CD4-positive, alpha-beta memory T cell (primary cell): ENCODE measurements around the gene LMNB1. TPM values are rescaled to one million over a fixed set of nuclear protein-coding genes. Genes with fewer than 3 reads are reported as not detected.
A peak's percentile ranks its signal among the peaks of the same experiment; 100 is the strongest.
"Not testable (repeated sequence)": the region's sequence is repeated elsewhere in the genome, so short reads cannot be mapped to it uniquely, and the experiment has no call there.

ENCODE experiments used
- CTCF ChIA-PET: fragments of 350-600 bp; sonication (Branson Sonifier 250); formaldehyde crosslinking; loops from one replicate; lab custom pipeline; 2021; ENCODE audit warnings: inconsistent platforms; ENCODE audit not compliant: partially characterized antibody; lab: Charles Lee
- POLR2A ChIA-PET: fragments of 350-600 bp; sonication (Branson Sonifier 250); formaldehyde crosslinking; loops from one replicate; lab custom pipeline; 2021; ENCODE audit not compliant: partially characterized antibody; lab: Charles Lee
- DNase-seq, 5 donors: peaks; one replicate each; pipeline versions ENCODE4 v3.0.0 to v3.0.0-alpha.2; 2020 to 2022; ENCODE audit warnings: mixed read lengths in 1 of 5
- H3K27ac ChIP-seq: one replicate; pipeline ENCODE4 v1.7.0; 2013; ENCODE audit warnings: low read depth, low read length
- H3K27me3 ChIP-seq: 2 replicates; pipeline ENCODE4 v1.7.0; 2013; ENCODE audit warnings: mild to moderate bottlenecking, low read length, moderate library complexity; ENCODE audit not compliant: insufficient read depth
- H3K36me3 ChIP-seq: 2 replicates; pipeline ENCODE4 v1.7.0; 2013; ENCODE audit warnings: mild to moderate bottlenecking, low read length, moderate library complexity; ENCODE audit not compliant: insufficient read depth
- H3K4me1 ChIP-seq: 2 replicates; pipeline ENCODE4 v1.7.0; 2013; ENCODE audit warnings: mild to moderate bottlenecking, low read length, moderate library complexity; ENCODE audit not compliant: insufficient read depth
- H3K4me3 ChIP-seq, 2 donors: one replicate each; pipeline ENCODE4 v1.7.0; 2013; ENCODE audit warnings: low read length in 2 of 2, mild to moderate bottlenecking in 1 of 2
- H3K9me3 ChIP-seq, 2 donors: one replicate each; pipeline ENCODE4 v1.7.0; 2013; ENCODE audit warnings: low read length in 2 of 2, control low read depth in 1 of 2; ENCODE audit not compliant: control insufficient read depth in 1 of 2
- H3K27ac Mint-ChIP-seq, 7 donors: one replicate each; pipeline ENCODE4 v1.8.0; 2020 to 2021; ENCODE audit warnings: mixed read lengths in 7 of 7, mild to moderate bottlenecking in 6 of 7, inconsistent platforms in 3 of 7, moderate library complexity in 3 of 7
- H3K27me3 Mint-ChIP-seq, 2 donors: one replicate each; pipeline ENCODE4 v1.8.0; 2020 to 2021; ENCODE audit warnings: mixed read lengths in 2 of 2
- H3K36me3 Mint-ChIP-seq, 2 donors: one replicate each; pipeline ENCODE4 v1.8.0; 2020 to 2021; ENCODE audit warnings: mixed read lengths in 2 of 2, inconsistent platforms in 1 of 2, mild to moderate bottlenecking in 1 of 2
- H3K4me1 Mint-ChIP-seq, 4 donors: one replicate each; pipeline ENCODE4 v1.8.0; 2020 to 2021; ENCODE audit warnings: mixed read lengths in 4 of 4, mild to moderate bottlenecking in 1 of 4
- H3K4me3 Mint-ChIP-seq, 8 donors: one replicate each; pipeline ENCODE4 v1.8.0; 2020 to 2021; ENCODE audit warnings: mixed read lengths in 8 of 8, mild to moderate bottlenecking in 7 of 8, moderate library complexity in 6 of 8, inconsistent platforms in 3 of 8
- H3K9me3 Mint-ChIP-seq, 8 donors: one replicate each; pipeline ENCODE4 v1.8.0; 2020 to 2021; ENCODE audit warnings: mixed read lengths in 8 of 8, mild to moderate bottlenecking in 5 of 8, inconsistent platforms in 3 of 8, moderate library complexity in 1 of 8
- intact Hi-C: fragments of 100-400 bp; cut with micrococcal nuclease; formaldehyde crosslinking; loops from one replicate; pipeline ENCODE4 v1.15.1; 2023
- polyA plus RNA-seq, 2 donors: library from polyadenylated mRNA; unstranded; fragments of 300-500 nt; fragmentation: Illumina TruSeq; gene quantifications; one replicate each; pipeline ENCODE4 v1.2.3, GENCODE V29; 2021
- total RNA-seq, 2 experiments: library from RNA; stranded (reverse); gene quantifications; one replicate each; pipeline ENCODE4 v1.2.3, GENCODE V29; 2021

The LMNB1 gene
- total and polyA plus RNA-seq, 4 experiments from 2014 or later, result 2.0 to 32.3 (median 18.5) TPM

- peak overlapping the region in 1 of 2 donors; percentile 27 for H3K4me3 ChIP-seq
- intact Hi-C loops, result loop anchor here (2.0 kb wide), 1 partner anchor 185 kb away; the partner anchor contains the start of gene MARCHF3
- not testable (repeated sequence) for H3K27me3 Mint-ChIP-seq, H3K27ac ChIP-seq, H3K36me3 Mint-ChIP-seq, H3K36me3 ChIP-seq, H3K9me3 Mint-ChIP-seq, H3K9me3 ChIP-seq, H3K27me3 ChIP-seq
- peaks cover 9 to 32% (median 22%) of the 10 kb centered on the region in 4 donors for H3K4me1 Mint-ChIP-seq
- peak overlapping the region; percentile 72 to 90 (median 87) for H3K27ac Mint-ChIP-seq
- H3K4me1 ChIP-seq, result peaks cover 16% of the 10 kb centered on the region
- H3K4me3 Mint-ChIP-seq, result peak overlapping the region in 7 of 8 donors; percentile 6 to 67 (median 36)
- POLR2A ChIA-PET, result interaction anchor here (0.7 to 1.6 kb wide), 10 partner anchors 8 to 384 kb away, joined by 3 to 16 read pairs (median 4); partner anchors contain the start of genes LMNB1 and MARCHF3
- CTCF ChIA-PET, result interaction anchor here (0.7 to 1.3 kb wide), 5 partner anchors 8 to 647 kb away, joined by 3 to 4 read pairs (median 3); partner anchors contain the start of gene PHAX
- peak in 4 of 5 donors; percentile 41 to 51 (median 48) for DNase-seq
Measured at GRCh38 chr5:126845470-126846070, 68.6 kb downstream of the LMNB1 start.

GRCh38 chr5:126846344-126846743 lies 69.4 kb downstream of the LMNB1 start:
- POLR2A ChIA-PET, result interaction anchor here (1.0 to 1.6 kb wide), 9 partner anchors 9 to 383 kb away, joined by 3 to 16 read pairs (median 4); partner anchors contain the start of genes LMNB1 and MARCHF3

GRCh38 chr5:126846744-126847455 lies 70.0 kb downstream of the LMNB1 start:
- no peak overlapping the region for H3K4me3 ChIP-seq
- no peaks in the 10 kb centered on the region for H3K9me3 Mint-ChIP-seq
- no peaks in the 10 kb centered on the region for H3K36me3 Mint-ChIP-seq
- H3K27ac ChIP-seq, result no peak overlapping the region
- H3K4me3 Mint-ChIP-seq, result no peak overlapping the region
- H3K4me1 ChIP-seq, result peaks cover 30% of the 10 kb centered on the region
- no peaks in the 10 kb centered on the region for H3K27me3 ChIP-seq
- H3K9me3 ChIP-seq, result no peaks in the 10 kb centered on the region
- no peak for DNase-seq
- H3K36me3 ChIP-seq, result no peaks in the 10 kb centered on the region
- H3K27ac Mint-ChIP-seq, result peak overlapping the region in 5 of 7 donors; percentile 65 to 90 (median 72)
- intact Hi-C loops, result no loop called here
- ChIA-PET POLR2A (interaction anchor here (1.5 kb wide), 1 partner anchor 70 kb away, joined by 3 read pairs; the partner anchor contains the start of gene LMNB1), CTCF (no interaction called here)
- no peaks in the 10 kb centered on the region for H3K27me3 Mint-ChIP-seq
- peaks cover 17 to 46% (median 33%) of the 10 kb centered on the region in 4 donors for H3K4me1 Mint-ChIP-seq

More at GRCh38 chr5:126846344-126846743, 69.4 kb downstream of the LMNB1 start:
- Mint-ChIP-seq H3K27ac (peak overlapping the region in 5 of 7 donors; percentile 65 to 90 (median 87)), H3K4me1 (peaks cover 12 to 40% (median 28%) of the 10 kb centered on the region in 4 donors), H3K36me3 (no peaks in the 10 kb centered on the region), H3K4me3 (peak overlapping the region in 1 of 8 donors; percentile 52), H3K9me3 (no peaks in the 10 kb centered on the region), H3K27me3 (no peaks in the 10 kb centered on the region)
- H3K9me3 ChIP-seq, result no peaks in the 10 kb centered on the region
- H3K27ac ChIP-seq, result no peak overlapping the region
- intact Hi-C loops, result no loop called here
- H3K36me3 ChIP-seq, result no peaks in the 10 kb centered on the region
- peaks cover 24% of the 10 kb centered on the region for H3K4me1 ChIP-seq
- DNase-seq, result no peak
- CTCF ChIA-PET, result interaction anchor here (1.1 to 1.3 kb wide), 4 partner anchors 7 to 646 kb away, joined by 3 to 4 read pairs (median 3); no protein-coding TSS in a partner anchor
- no peak overlapping the region for H3K4me3 ChIP-seq
- no peaks in the 10 kb centered on the region for H3K27me3 ChIP-seq

GRCh38 chr5:126847456-126847820 lies 70.5 kb downstream of the LMNB1 start:
- Mint-ChIP-seq H3K27me3 (no peaks in the 10 kb centered on the region), H3K36me3 (no peaks in the 10 kb centered on the region), H3K4me3 (no peak overlapping the region), H3K9me3 (no peaks in the 10 kb centered on the region), H3K4me1 (peaks cover 23 to 51% (median 39%) of the 10 kb centered on the region in 4 donors), H3K27ac (peak overlapping the region in 2 of 7 donors; percentile 44 to 83)
- DNase-seq, result no peak
- Histone ChIP-seq H3K27ac (no peak overlapping the region), H3K36me3 (no peaks in the 10 kb centered on the region), H3K4me1 (peaks cover 35% of the 10 kb centered on the region), H3K9me3 (no peaks in the 10 kb centered on the region), H3K4me3 (no peak overlapping the region), H3K27me3 (no peaks in the 10 kb centered on the region)
- intact Hi-C loops, result no loop called here
- ChIA-PET CTCF (no interaction called here), POLR2A (interaction anchor here (1.5 kb wide), 1 partner anchor 71 kb away, joined by 3 read pairs; the partner anchor contains the start of gene LMNB1)

GRCh38 chr5:126847826-126848251 lies 70.9 kb downstream of the LMNB1 start:
- Histone ChIP-seq H3K27me3 (no peaks in the 10 kb centered on the region), H3K36me3 (no peaks in the 10 kb centered on the region), H3K4me1 (peaks cover 39% of the 10 kb centered on the region), H3K9me3 (no peaks in the 10 kb centered on the region), H3K27ac (no peak overlapping the region), H3K4me3 (no peak overlapping the region)
- POLR2A ChIA-PET, result interaction anchor here (1.5 kb wide), 1 partner anchor 71 kb away, joined by 3 read pairs; the partner anchor contains the start of gene LMNB1
- intact Hi-C loops, result no loop called here
- CTCF ChIA-PET, result interaction anchor here (1.0 kb wide), 1 partner anchor 16 kb away, joined by 3 read pairs; no protein-coding TSS in a partner anchor
- Mint-ChIP-seq H3K4me1 (peaks cover 26 to 55% (median 43%) of the 10 kb centered on the region in 4 donors), H3K36me3 (no peaks in the 10 kb centered on the region), H3K9me3 (no peaks in the 10 kb centered on the region), H3K4me3 (no peak overlapping the region), H3K27ac (peak overlapping the region in 3 of 7 donors; percentile 32 to 83 (median 68)), H3K27me3 (no peaks in the 10 kb centered on the region)
- no peak for DNase-seq

GRCh38 chr5:126848253-126848652 lies 71.3 kb downstream of the LMNB1 start:
- H3K36me3 Mint-ChIP-seq, result no peaks in the 10 kb centered on the region
- H3K27me3 Mint-ChIP-seq, result no peaks in the 10 kb centered on the region
- Histone ChIP-seq H3K4me1 (peaks cover 43% of the 10 kb centered on the region), H3K27ac (no peak overlapping the region), H3K9me3 (no peaks in the 10 kb centered on the region), H3K36me3 (no peaks in the 10 kb centered on the region), H3K4me3 (no peak overlapping the region), H3K27me3 (no peaks in the 10 kb centered on the region)
- DNase-seq, result no peak
- H3K4me1 Mint-ChIP-seq, result peaks cover 29 to 59% (median 47%) of the 10 kb centered on the region in 4 donors
- no peaks in the 10 kb centered on the region for H3K9me3 Mint-ChIP-seq
- intact Hi-C loops, result no loop called here
- no peak overlapping the region for H3K4me3 Mint-ChIP-seq
- H3K27ac Mint-ChIP-seq, result peak overlapping the region in 2 of 7 donors; percentile 47 to 68
- ChIA-PET CTCF (interaction anchor here (1.0 kb wide), 1 partner anchor 15 kb away, joined by 3 read pairs; no protein-coding TSS in a partner anchor), POLR2A (interaction anchor here (1.5 kb wide), 1 partner anchor 71 kb away, joined by 3 read pairs; the partner anchor contains the start of gene LMNB1)
